OCI-LY3 (cell line): ENCODE data around the gene ATOH8.

ENCODE experiments used
- H2AFZ ChIP-seq: fragments of 200-600, 300-600 bp; shearing (Covaris generic); 2 replicates; pipeline ENCODE4 v1.6.0; 2014; ENCODE audit warnings: antibody characterized with exemption, low read depth, low read length
- H3K27ac ChIP-seq: fragments of 200-600, 300-600 bp; sonication (generic); 2 replicates; pipeline ENCODE4 v1.5.1; 2014; ENCODE audit warnings: mild to moderate bottlenecking, low read length, moderate library complexity, mixed read lengths
- H3K27me3 ChIP-seq: fragments of 200-600, 300-600 bp; sonication (generic); 2 replicates; pipeline ENCODE4 v1.6.1; 2014; ENCODE audit warnings: low read depth, low read length, mixed read lengths
- H3K36me3 ChIP-seq: fragments of 200-600, 300-600 bp; sonication (generic); replicated peaks from 2 replicates; pipeline ENCODE3; 2014; ENCODE audit warnings: low read depth, low read length, mixed read lengths
- H3K4me1 ChIP-seq: fragments of 300-600, 200-600 bp; sonication (generic); 2 replicates; pipeline ENCODE4 v1.6.1; 2014; ENCODE audit warnings: low read length, mixed read lengths
- H3K4me2 ChIP-seq: fragments of 200-600, 300-600 bp; sonication (generic); 2 replicates; pipeline ENCODE4 v1.6.1; 2014; ENCODE audit warnings: low read length, mixed read lengths
- H3K4me3 ChIP-seq: fragments of 300-600, 200-600 bp; sonication (generic); 2 replicates; pipeline ENCODE4 v1.5.1; 2014; ENCODE audit warnings: antibody characterized with exemption, mild to moderate bottlenecking, low read length, moderate library complexity
- H3K79me2 ChIP-seq: fragments of 300-600, 200-600 bp; shearing (Covaris generic); 2 replicates; pipeline ENCODE4 v1.6.1; 2014; ENCODE audit warnings: mild to moderate bottlenecking, low read length, mixed read lengths
- H3K9ac ChIP-seq: fragments of 300-600, 200-600 bp; shearing (Covaris generic); 2 replicates; pipeline ENCODE4 v1.6.0; 2014; ENCODE audit warnings: mild to moderate bottlenecking, low read length, moderate library complexity
- H3K9me3 ChIP-seq: fragments of 200-600, 300-600 bp; shearing (Covaris generic); 2 replicates; pipeline ENCODE4 v1.6.1; 2014; ENCODE audit warnings: low read length, mixed read lengths; ENCODE audit not compliant: insufficient read depth
- H4K20me1 ChIP-seq: fragments of 200-600, 300-600 bp; sonication (generic); 2 replicates; pipeline ENCODE4 v1.6.1; 2016; ENCODE audit warnings: low read length, mixed read lengths; ENCODE audit not compliant: insufficient read depth
- EZH2phosphoT487 ChIP-seq: fragments of 200-600 bp; shearing (Covaris generic); IDR thresholded peaks from 2 replicates; pipeline ENCODE4 v1.6.1; 2018; ENCODE audit warnings: antibody characterized with exemption, mixed run types, low read depth
- TF ChIP-seq, protein P1 (sequence below): fragments of 200-600, 300-600 bp; sonication (generic); IDR thresholded peaks from 2 replicates; pipeline ENCODE4 v1.5.1; 2014; ENCODE audit warnings: antibody characterized with exemption, low read length, low read depth

The ATOH8 gene

DNA sequence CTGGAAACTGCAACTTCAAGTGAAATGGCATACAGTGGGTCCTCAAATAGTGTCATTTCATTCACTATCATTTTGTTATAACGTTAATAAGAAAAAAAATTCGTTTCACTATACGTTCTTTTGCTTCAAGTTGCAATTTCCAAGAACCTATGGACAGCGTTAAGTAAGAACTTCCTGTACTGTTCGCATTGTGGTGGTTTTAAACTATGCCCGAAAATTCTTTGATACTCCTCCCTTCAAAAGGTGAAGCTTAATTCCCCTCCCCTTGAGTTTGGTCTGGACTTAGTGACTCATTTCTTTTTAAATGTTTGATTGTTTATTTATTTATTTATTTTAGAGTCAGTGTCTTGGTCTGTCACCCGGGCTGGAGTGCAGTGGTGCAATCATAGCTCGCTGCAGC is 39.0 kb upstream of the ATOH8 start:
- Histone ChIP-seq H3K4me3 (no peak overlapping the region), H3K27me3 (peaks cover 25% of the 10 kb centered on the region), H3K36me3 (no peaks in the 10 kb centered on the region), H2AFZ (no peak overlapping the region), H3K9me3 (no peaks in the 10 kb centered on the region), H3K79me2 (no peaks in the 10 kb centered on the region), H3K27ac (no peak overlapping the region), H3K4me2 (no peak overlapping the region), H4K20me1 (no peaks in the 10 kb centered on the region), H3K9ac (no peak overlapping the region), H3K4me1 (no peaks in the 10 kb centered on the region)
- TF ChIP-seq, protein P1, sequence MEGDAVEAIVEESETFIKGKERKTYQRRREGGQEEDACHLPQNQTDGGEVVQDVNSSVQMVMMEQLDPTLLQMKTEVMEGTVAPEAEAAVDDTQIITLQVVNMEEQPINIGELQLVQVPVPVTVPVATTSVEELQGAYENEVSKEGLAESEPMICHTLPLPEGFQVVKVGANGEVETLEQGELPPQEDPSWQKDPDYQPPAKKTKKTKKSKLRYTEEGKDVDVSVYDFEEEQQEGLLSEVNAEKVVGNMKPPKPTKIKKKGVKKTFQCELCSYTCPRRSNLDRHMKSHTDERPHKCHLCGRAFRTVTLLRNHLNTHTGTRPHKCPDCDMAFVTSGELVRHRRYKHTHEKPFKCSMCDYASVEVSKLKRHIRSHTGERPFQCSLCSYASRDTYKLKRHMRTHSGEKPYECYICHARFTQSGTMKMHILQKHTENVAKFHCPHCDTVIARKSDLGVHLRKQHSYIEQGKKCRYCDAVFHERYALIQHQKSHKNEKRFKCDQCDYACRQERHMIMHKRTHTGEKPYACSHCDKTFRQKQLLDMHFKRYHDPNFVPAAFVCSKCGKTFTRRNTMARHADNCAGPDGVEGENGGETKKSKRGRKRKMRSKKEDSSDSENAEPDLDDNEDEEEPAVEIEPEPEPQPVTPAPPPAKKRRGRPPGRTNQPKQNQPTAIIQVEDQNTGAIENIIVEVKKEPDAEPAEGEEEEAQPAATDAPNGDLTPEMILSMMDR = no peak
- TF ChIP-seq EZH2phosphoT487 = no peak

DNA sequence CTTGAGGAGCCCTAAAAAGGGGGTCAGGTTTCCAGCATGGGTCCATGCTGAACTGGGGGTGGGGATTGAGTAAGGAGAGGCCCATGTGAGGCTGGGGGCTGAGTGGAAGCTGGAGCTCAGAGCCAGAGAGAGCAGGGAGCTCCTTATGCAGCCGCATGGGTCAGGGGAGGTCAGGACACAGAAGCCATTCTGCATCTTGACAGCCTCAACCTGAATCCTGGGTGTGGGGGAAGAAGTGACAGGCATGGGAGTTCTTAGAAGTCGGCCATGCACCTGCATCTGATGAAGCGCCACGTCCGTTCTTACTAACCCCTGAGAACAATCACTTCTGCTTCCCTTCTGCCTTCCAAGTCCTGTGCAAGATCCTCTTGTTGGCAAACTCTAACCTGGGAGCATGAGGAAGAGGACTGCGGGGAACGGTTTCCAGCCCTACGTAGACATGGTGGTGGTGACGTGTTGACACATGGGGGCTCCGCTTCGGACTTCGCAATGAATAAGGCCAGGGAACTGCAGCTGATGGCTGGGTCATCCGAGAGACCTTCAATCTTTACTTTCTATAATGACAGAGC is 37.4 kb upstream of the ATOH8 start:
- TF ChIP-seq, protein P1 = no peak
- no peak for TF ChIP-seq EZH2phosphoT487
- Histone ChIP-seq H3K4me1 (no peaks in the 10 kb centered on the region), H3K9ac (no peak overlapping the region), H2AFZ (no peak overlapping the region), H4K20me1 (no peaks in the 10 kb centered on the region), H3K4me2 (no peak overlapping the region), H3K79me2 (no peaks in the 10 kb centered on the region), H3K27ac (no peak overlapping the region), H3K4me3 (no peak overlapping the region), H3K27me3 (peaks cover 29% of the 10 kb centered on the region), H3K36me3 (no peaks in the 10 kb centered on the region), H3K9me3 (no peaks in the 10 kb centered on the region)

DNA sequence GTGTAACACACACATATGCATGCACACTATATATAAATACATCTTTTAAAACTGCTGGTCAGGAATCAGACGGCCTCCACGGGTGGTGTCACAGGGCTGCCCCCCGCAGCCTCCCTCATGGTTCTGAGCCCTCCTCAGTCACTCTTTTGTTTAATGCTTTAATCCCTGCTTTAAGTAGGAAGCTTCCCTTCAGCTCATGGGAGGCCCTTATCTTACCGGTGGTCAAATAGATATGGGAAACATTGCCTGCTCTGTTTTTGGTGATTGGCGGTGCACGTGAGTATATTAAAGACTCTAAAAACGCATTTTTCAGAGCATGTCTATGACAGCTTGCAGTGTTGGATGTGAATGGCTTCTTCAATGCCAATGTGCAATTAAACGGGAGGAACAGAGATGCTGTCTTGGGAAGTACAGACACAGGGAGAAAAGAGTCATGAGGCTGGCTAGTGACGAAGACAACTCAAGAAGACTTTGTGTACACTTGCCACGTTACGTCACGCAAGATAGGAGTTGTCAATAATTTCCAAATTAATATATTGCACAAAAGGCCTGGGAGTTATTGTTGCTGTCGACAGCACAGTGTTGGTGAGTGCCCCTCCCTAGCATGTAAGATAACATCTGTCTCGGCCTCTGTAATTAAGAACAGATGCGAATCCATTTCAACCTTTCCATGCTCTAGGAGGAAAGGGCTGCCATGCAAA is 36.3 kb upstream of the ATOH8 start:
- H4K20me1 ChIP-seq = no peaks in the 10 kb centered on the region
- TF ChIP-seq, protein P1 = no peak
- TF ChIP-seq EZH2phosphoT487 = no peak
- H3K36me3 ChIP-seq = no peaks in the 10 kb centered on the region
- H3K79me2 ChIP-seq = no peaks in the 10 kb centered on the region
- H3K4me2 ChIP-seq = no peak overlapping the region
- H3K27me3 ChIP-seq = peaks cover 29% of the 10 kb centered on the region
- H3K4me1 ChIP-seq = no peaks in the 10 kb centered on the region
- H3K9ac ChIP-seq = no peak overlapping the region
- no peaks in the 10 kb centered on the region for H3K9me3 ChIP-seq
- no peak overlapping the region for H3K4me3 ChIP-seq
- no peak overlapping the region for H3K27ac ChIP-seq
- no peak overlapping the region for H2AFZ ChIP-seq

DNA sequence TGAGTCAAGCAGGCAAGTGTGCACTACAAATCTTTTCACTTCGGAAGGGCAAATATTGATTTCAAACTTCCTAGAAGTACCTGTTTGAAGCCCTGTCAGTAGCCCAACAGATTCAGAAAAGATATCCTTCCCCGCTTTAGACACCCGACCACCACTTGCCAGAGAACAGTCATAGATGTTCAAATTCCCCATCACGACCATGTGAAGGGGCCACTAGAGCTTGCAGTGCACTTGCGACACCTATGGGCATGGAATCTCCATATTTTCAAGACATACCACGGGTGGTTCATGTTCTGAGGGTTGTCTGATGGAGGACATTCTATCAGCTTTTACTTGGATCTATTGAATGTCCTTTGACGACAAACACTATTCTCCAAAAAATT is 35.8 kb upstream of the ATOH8 start:
- no peak for TF ChIP-seq EZH2phosphoT487
- TF ChIP-seq, protein P1 = peak; percentile 50
- Histone ChIP-seq H3K27ac (no peak overlapping the region), H3K9me3 (no peaks in the 10 kb centered on the region), H3K4me3 (no peak overlapping the region), H3K4me2 (no peak overlapping the region), H2AFZ (no peak overlapping the region), H3K4me1 (no peaks in the 10 kb centered on the region), H3K36me3 (no peaks in the 10 kb centered on the region), H4K20me1 (no peaks in the 10 kb centered on the region), H3K79me2 (no peaks in the 10 kb centered on the region), H3K27me3 (peaks cover 29% of the 10 kb centered on the region), H3K9ac (no peak overlapping the region)
